T-cell (primary cell): ENCODE measurements around the gene TAF11L6. TPM values are rescaled to one million over a fixed set of nuclear protein-coding genes. Genes with fewer than 3 reads are reported as not detected.
"Not testable (repeated sequence)": the region's sequence is repeated elsewhere in the genome, so short reads cannot be mapped to it uniquely, and the experiment has no call there.

Experiments used
- ATAC-seq, 4 experiments: fragments of 200-7000 bp in 3 of 4; fragments of 150-1000 bp in 1 of 4; cut with Tn5 transposase; replicated peaks in 1 of 4; 1 replicate in 3 of 4; 2 replicates in 1 of 4; pipeline ENCODE4 v1.10.0; 2021; ENCODE audit warnings: moderate library complexity in 3 of 4, mild to moderate bottlenecking in 2 of 4, moderate number of reproducible peaks in 1 of 4
- CTCF ChIA-PET, 2 donors: fragments of 300-600 bp; sonication (Branson Sonifier 250); formaldehyde crosslinking; loops; one replicate each; lab custom pipeline; 2022; ENCODE audit warnings: antibody characterized with exemption in 2 of 2; lab: Charles Lee
- POLR2A ChIA-PET, 2 donors: fragments of 300-600 bp; sonication (Branson Sonifier 250); formaldehyde crosslinking; loops; one replicate each; lab custom pipeline; 2022; ENCODE audit warnings: antibody characterized with exemption in 2 of 2; lab: Charles Lee
- DNase-seq, 35 experiments: peaks; one replicate each; pipeline versions ENCODE4 v3.0.0 to v3.0.0-alpha.2; 2013 to 2023
- H3K27ac ChIP-seq: one replicate; pipeline ENCODE4 v1.5.1; 2013; ENCODE audit warnings: low read length
- H3K27me3 ChIP-seq, 2 experiments: replicated peaks in 1 of 2; 1 replicate in 1 of 2; 2 replicates in 1 of 2; pipeline versions ENCODE4 v1.6.1 to v1.7.0; 2013; ENCODE audit warnings: low read length in 1 of 2, mixed read lengths in 1 of 2; ENCODE audit not compliant: control insufficient read depth in 2 of 2, insufficient read depth in 2 of 2; ENCODE audit errors: extremely low read depth in 1 of 2
- H3K36me3 ChIP-seq, 2 donors: 1 replicate in 1 of 2; 2 replicates in 1 of 2; pipeline versions ENCODE4 v1.6.1 to v1.7.0; 2013; ENCODE audit warnings: low read length in 1 of 2; ENCODE audit not compliant: control insufficient read depth in 2 of 2, insufficient read depth in 1 of 2; ENCODE audit errors: extremely low read depth in 1 of 2
- H3K4me1 ChIP-seq, 2 experiments: 1 replicate in 1 of 2; 2 replicates in 1 of 2; pipeline versions ENCODE4 v1.6.1 to v1.7.0; 2013; ENCODE audit warnings: low read length in 2 of 2, mixed read lengths in 1 of 2; ENCODE audit not compliant: insufficient read depth in 2 of 2, control insufficient read depth in 1 of 2; ENCODE audit errors: extremely low read depth in 1 of 2
- H3K4me3 ChIP-seq, 2 donors: 1 replicate in 1 of 2; 2 replicates in 1 of 2; pipeline versions ENCODE4 v1.5.1 to v1.7.0; 2013; ENCODE audit warnings: mild to moderate bottlenecking in 2 of 2, low read length in 1 of 2, moderate library complexity in 1 of 2; ENCODE audit not compliant: control insufficient read depth in 1 of 2; ENCODE audit errors: extremely low read depth in 1 of 2
- H3K9me3 ChIP-seq: 2 replicates; pipeline ENCODE4 v1.7.0; 2013
- H3K27ac Mint-ChIP-seq, 2 donors: one replicate each; pipeline ENCODE4 v1.8.0; 2020 to 2021; ENCODE audit warnings: mild to moderate bottlenecking in 2 of 2, mixed read lengths in 2 of 2
- H3K27me3 Mint-ChIP-seq, 2 donors: one replicate each; pipeline ENCODE4 v1.8.0; 2021 to 2022; ENCODE audit warnings: mixed read lengths in 2 of 2
- H3K36me3 Mint-ChIP-seq: one replicate; pipeline ENCODE4 v1.8.0; 2021; ENCODE audit warnings: mixed read lengths
- H3K4me1 Mint-ChIP-seq, 3 donors: one replicate each; pipeline ENCODE4 v1.8.0; 2020 to 2022; ENCODE audit warnings: mixed read lengths in 3 of 3, mild to moderate bottlenecking in 1 of 3
- H3K4me3 Mint-ChIP-seq, 3 donors: one replicate each; pipeline ENCODE4 v1.8.0; 2020 to 2022; ENCODE audit warnings: mild to moderate bottlenecking in 3 of 3, mixed read lengths in 3 of 3, moderate library complexity in 3 of 3
- H3K9me3 Mint-ChIP-seq, 3 donors: one replicate each; pipeline ENCODE4 v1.8.0; 2020 to 2022; ENCODE audit warnings: mixed read lengths in 3 of 3
- WGBS: methylation state at CpG from one replicate; pipeline ENCODE4 v1.1.5; 2013; ENCODE audit warnings: missing lambda C conversion rate; ENCODE audit not compliant: insufficient coverage; 5-methylcytosine and 5-hydroxymethylcytosine counted together
- total RNA-seq, 35 experiments: library from RNA in 6 of 35; stranded (reverse) in 6 of 35; fragments of 120-200 nt in 1 of 35; gene quantifications; one replicate each; pipeline versions ENCODE4 v1.2.1 to v1.2.4 and lab custom pipeline; 2013 to 2026

The TAF11L6 gene
- total RNA-seq, 5 donors from 2014 or later (not counting 1 experiment from before 2014, with no cell fraction given) = not detected

DNA sequence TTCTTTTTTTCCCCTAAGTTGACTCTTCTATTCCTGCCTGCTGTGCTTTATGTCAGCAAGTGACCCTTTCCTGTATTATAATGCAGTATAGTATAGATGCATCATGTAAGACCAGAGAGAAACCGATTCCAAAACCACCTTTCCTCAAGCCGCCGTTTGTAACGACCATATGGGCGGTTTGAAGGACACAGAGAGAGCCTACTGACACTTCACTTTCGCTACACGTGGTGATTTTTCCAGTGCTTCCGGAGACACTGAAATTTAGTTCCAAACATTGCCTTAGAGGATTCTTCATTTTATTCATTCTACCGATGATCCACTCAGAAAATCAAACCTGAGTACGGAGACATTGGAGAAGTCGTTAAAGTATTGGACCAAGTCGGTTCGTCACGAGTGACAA lies 9.0 kb upstream of the TAF11L6 start:
- H3K4me1 Mint-ChIP-seq, H3K4me3 Mint-ChIP-seq, H3K27me3 Mint-ChIP-seq, H3K36me3 Mint-ChIP-seq, CTCF ChIA-PET, H3K9me3 ChIP-seq, H3K4me3 ChIP-seq, H3K9me3 Mint-ChIP-seq, POLR2A ChIA-PET, H3K36me3 ChIP-seq, H3K27ac Mint-ChIP-seq, ATAC-seq, H3K4me1 ChIP-seq, H3K27me3 ChIP-seq, H3K27ac ChIP-seq: not testable (repeated sequence)
- WGBS = no CpG with 5 or more reads among the region's 14 CpGs
- peak in 1 of 35 experiments; percentile 42 for DNase-seq

DNA sequence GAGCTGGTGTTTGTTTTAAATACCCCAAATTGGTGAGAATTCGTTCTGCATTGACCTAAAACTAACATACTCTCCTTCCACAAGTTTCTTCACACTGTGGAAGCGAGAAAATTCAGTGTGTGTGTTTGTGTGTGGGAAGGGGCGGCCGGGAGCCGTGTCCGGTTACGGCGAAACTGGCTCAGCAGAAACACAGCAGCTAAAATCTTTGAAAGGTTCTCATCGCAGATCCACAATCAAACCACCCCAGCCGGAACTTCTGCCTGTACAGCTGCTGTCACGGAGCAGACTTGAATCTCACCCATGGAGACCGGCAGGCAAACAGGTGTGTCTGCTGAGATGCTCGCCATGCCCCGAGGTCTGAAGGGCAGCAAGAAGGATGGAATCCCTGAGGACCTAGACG lies 7.0 kb upstream of the TAF11L6 start, which contains the start of gene TAF11L4:
Gene TAF11L4, plus strand, starts transcription at position 301 of the 400 bp plus-strand sequence.
- DNase-seq, H3K27me3 Mint-ChIP-seq, ATAC-seq, H3K4me3 Mint-ChIP-seq, POLR2A ChIA-PET, H3K9me3 ChIP-seq, H3K9me3 Mint-ChIP-seq, H3K36me3 Mint-ChIP-seq, H3K27ac Mint-ChIP-seq, H3K4me1 Mint-ChIP-seq, H3K4me3 ChIP-seq, CTCF ChIA-PET, H3K27me3 ChIP-seq, H3K27ac ChIP-seq, H3K4me1 ChIP-seq, H3K36me3 ChIP-seq: not testable (repeated sequence)
- no CpG with 5 or more reads among the region's 15 CpGs for WGBS

DNA sequence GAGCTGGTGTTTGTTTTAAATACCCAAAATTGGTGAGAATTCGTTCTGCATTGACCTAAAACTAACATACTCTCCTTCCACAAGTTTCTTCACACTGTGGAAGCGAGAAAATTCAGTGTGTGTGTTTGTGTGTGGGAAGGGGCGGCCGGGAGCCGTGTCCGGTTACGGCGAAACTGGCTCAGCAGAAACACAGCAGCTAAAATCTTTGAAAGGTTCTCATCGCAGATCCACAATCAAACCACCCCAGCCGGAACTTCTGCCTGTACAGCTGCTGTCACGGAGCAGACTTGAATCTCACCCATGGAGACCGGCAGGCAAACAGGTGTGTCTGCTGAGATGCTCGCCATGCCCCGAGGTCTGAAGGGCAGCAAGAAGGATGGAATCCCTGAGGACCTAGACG lies 3.5 kb upstream of the TAF11L6 start, which contains the start of gene TAF11L5:
Gene TAF11L5, plus strand, starts transcription at position 301 of the 400 bp plus-strand sequence.
- ATAC-seq, H3K27me3 ChIP-seq, H3K9me3 Mint-ChIP-seq, H3K9me3 ChIP-seq, DNase-seq, H3K4me1 Mint-ChIP-seq, H3K36me3 ChIP-seq, H3K27me3 Mint-ChIP-seq, POLR2A ChIA-PET, H3K27ac ChIP-seq, H3K36me3 Mint-ChIP-seq, CTCF ChIA-PET, H3K4me1 ChIP-seq, H3K27ac Mint-ChIP-seq, H3K4me3 ChIP-seq, H3K4me3 Mint-ChIP-seq: not testable (repeated sequence)
- WGBS = no CpG with 5 or more reads among the region's 15 CpGs

DNA sequence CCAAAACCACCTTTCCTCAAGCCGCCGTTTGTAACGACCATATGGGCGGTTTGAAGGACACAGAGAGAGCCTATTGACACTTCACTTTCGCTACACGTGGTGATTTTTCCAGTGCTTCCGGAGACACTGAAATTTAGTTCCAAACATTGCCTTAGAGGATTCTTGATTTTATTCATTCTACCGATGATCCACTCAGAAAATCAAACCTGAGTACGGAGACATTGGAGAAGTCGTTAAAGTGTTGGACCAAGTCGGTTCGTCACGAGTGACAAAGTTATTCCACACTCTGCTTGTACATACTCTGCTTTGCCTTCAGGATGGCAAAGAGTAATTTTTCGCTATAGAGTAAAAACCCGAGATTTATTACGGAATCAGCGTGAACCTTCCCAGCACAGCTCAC lies 2.0 kb upstream of the TAF11L6 start:
- POLR2A ChIA-PET, H3K27me3 Mint-ChIP-seq, ATAC-seq, CTCF ChIA-PET, H3K9me3 ChIP-seq, H3K4me3 Mint-ChIP-seq, H3K9me3 Mint-ChIP-seq, H3K36me3 Mint-ChIP-seq, H3K36me3 ChIP-seq, H3K4me1 ChIP-seq, H3K27ac Mint-ChIP-seq, H3K4me1 Mint-ChIP-seq, H3K27me3 ChIP-seq, H3K27ac ChIP-seq, H3K4me3 ChIP-seq: not testable (repeated sequence)
- 91% methylated on average over 5 of the region's 17 CpGs for WGBS
- DNase-seq = peak in 7 of 35 experiments; percentile 2 to 25 (median 5)

Other genes with a start within 250 kb of the TAF11L6 start
- gene TAF11L2, start 30.4 kb upstream of the TAF11L6 start, total RNA-seq = not detected
- not detected for gene TAF11L3, start 10.3 kb upstream of the TAF11L6 start, total RNA-seq
- gene TAF11L4, start 6.9 kb upstream of the TAF11L6 start, total RNA-seq = not detected
- not detected for gene TAF11L5, start 3.4 kb upstream of the TAF11L6 start, total RNA-seq
- gene TAF11L7, start 57.1 kb downstream of the TAF11L6 start, total RNA-seq = not detected
- gene TAF11L8, start 62.3 kb downstream of the TAF11L6 start, total RNA-seq = not detected
- gene TAF11L9, start 65.7 kb downstream of the TAF11L6 start, total RNA-seq = not detected
- gene TAF11L10, start 69.2 kb downstream of the TAF11L6 start, total RNA-seq = not detected
- not detected for gene TAF11L11, start 75.5 kb downstream of the TAF11L6 start, total RNA-seq
- gene TAF11L12, start 81.7 kb downstream of the TAF11L6 start, total RNA-seq = not detected
- gene TAF11L13, start 103.4 kb downstream of the TAF11L6 start, total RNA-seq = not detected
- not detected for gene TAF11L14, start 105.8 kb downstream of the TAF11L6 start, total RNA-seq